Fibroblast of skin of right biceps (primary cell): ENCODE data around the gene THAP11.
A peak's percentile ranks its signal among the peaks of the same experiment; 100 is the strongest.

Experiments used
- DNase-seq: peaks from one replicate; pipeline ENCODE4 v3.0.0-alpha.2; 2013

The THAP11 gene

GRCh38 chr16:67885976-67886375, 43.9 kb downstream of the THAP11 start:
- no peak for DNase-seq

DNA sequence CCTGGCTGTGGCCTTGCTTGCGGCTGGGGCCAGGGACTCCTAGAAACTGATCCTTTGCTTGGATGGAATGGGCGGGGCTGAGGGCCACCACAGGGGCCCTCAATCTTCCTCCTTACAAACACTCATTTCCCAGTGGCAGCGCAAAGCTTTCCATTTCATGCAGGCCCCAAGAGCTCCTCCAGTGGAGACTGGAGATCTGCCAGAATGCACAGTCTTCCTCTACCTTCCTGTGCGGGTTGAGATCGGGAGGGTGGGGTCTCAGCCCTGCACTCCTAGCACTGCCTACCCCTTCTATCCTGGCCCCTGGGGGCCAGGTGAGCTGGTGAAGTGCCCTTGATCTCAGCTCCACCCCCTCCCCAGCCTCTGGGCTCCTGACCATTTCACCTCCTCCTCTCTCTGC, 44.3 kb downstream of the THAP11 start:
- no peak for DNase-seq

DNA sequence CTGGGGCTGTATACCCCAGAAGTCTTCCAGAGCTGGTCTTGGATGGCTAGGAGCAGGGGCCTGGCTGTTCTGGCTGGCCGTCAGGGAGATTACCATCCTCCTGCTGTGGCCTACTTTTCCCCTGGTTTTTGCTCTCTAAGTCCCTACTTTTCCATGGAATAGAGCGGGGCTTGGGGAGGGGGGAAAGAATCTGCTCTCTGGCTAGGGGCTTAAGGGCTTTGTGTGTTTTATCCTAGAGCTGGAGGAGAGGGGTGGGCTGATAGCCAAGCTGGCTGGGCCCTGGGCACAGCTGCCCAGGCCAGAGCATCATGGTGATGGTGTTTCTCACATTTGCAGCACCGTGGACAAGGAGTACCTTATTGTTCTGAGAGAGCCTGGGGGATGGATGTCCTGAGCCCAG, 46.2 kb downstream of the THAP11 start:
- DNase-seq, result no peak

GRCh38 chr16:67892375-67892774, 50.3 kb downstream of the THAP11 start:
- no peak for DNase-seq

GRCh38 chr16:67892899-67893742, 51.0 kb downstream of the THAP11 start, which contains the start of gene PSKH1:
TSS of gene PSKH1 (plus strand) at chr16:67893254. CDS start at chr16:67908750, 15,496 bp downstream.
- peak; percentile 96 for DNase-seq
